Fibroblast of skin of right biceps (primary cell): ENCODE results near the gene FNDC3B.
"Not testable (repeated sequence)": the region's sequence is repeated elsewhere in the genome, so short reads cannot be mapped to it uniquely, and the experiment has no call there.

Source experiments
- DNase-seq: peaks from one replicate; pipeline ENCODE4 v3.0.0-alpha.2; 2013

FNDC3B gene

DNA sequence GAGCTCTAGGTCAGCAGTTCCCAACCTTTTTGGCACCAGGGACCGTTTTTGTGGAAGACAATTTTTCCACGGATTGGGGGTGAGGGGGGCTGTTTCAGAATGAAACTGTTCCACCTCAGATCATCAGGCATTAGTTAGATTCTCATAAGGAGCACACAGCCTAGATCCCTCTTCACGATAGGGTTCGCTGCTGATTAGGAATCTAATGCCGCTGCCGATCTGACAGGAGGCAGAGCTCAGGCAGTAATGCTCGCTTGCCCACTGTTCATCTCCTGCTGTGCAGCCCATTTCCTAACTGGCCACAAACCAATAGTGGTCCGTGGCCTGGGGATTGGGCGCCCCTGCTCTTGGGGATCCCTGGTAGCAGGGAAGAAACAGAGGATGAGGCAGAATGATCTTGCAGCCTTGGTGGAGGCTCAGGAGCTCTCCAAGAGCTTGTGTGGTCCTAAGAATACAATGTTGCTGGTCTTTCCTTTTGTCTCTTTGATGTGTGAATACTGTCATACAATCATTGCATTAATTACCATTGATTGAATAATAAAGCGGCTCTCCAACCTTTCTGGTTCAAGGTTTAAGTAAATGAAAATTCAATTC is 183.2 kb downstream of the FNDC3B start:
- DNase-seq, result no peak

DNA sequence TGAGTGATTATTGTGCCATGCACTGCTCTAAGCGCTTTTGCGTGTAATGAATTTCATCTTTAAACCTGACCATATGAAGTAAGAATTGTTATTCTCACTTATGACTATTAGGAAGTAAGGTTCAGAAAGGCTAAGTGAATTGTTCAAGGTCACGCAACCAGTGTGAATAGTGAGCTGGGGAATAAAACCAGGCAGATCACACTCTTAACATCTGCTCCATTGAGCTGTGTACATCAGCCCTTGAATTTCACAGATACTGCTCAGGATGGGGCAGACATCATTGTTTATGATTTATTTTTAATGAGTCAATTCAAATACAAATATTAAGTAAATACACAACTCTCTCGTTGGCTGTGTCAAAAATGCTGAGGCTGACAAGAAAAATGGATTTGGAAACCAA is 184.5 kb downstream of the FNDC3B start:
- DNase-seq, result no peak

DNA sequence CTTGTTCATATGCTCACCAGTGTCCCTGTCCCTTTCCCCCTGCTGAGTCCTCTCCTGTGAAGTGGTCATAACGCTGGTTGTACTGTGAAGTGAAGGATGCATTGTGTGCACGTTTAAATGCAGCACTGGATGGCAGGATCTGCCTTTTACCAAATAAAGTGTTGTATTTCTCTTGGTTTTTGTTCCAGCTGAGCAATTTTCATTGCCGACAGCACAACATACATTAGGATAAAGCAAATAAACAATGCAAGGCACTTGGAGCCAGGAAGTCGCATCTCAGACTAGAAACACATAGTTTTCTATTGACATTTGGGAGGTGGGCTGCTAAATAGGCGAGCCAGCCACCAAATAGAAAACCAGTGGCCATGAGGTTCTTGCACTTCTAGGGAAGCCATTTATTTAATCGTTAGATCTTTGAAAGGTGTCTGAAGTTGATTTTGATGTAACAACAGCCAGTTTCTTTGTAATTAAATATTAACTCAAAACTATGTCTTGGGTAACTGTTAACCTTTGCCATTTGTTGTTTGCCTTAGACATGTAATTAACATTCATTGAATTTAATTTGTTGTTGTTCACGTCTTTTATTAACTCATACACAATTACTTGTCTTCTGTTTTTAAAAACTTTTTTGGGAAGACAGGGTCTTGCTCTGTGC is 185.3 kb downstream of the FNDC3B start:
- no peak for DNase-seq

DNA sequence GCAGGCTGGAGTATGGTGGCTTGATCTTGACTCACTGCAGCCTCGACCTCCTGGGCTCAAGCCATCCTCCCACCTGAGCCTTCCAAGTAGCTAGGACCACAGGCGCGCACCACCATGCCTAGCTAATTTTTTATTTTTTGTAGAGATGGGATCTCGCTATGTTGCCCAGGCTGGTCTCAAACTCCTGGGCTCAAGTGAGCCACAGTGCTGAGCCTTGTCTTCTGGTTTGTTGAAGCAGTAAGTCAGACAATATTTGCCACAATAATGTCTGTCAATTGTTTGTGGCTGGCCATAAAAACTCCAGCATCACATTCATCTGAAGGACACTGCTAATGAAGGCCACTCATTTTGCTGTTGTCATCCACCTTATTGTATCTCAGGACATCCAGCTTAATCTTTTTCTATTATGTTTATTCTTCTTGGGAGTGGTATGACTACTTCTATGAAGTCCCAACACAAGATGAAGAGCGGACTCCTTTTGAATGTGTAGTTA is 185.9 kb downstream of the FNDC3B start:
- DNase-seq, result no peak

DNA sequence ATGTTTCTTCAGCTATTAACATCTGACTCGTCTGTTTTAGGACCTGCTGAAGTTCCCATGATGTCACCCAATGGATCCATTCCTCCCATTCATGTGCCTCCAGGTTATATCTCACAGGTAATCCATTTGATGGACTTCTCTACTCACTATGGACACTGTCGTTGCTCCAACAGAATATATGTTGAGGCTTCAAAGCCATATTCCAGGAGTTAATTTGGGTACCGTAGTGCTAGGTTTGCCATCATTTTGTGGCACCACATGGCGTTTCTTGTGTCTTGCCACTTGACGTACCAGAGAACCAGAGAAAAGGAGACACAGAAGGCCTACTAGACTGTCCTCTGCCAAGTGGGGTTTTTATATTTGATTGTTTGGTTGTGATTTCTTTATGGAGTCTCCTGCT is 187.5 kb downstream of the FNDC3B start:
- no peak for DNase-seq

DNA sequence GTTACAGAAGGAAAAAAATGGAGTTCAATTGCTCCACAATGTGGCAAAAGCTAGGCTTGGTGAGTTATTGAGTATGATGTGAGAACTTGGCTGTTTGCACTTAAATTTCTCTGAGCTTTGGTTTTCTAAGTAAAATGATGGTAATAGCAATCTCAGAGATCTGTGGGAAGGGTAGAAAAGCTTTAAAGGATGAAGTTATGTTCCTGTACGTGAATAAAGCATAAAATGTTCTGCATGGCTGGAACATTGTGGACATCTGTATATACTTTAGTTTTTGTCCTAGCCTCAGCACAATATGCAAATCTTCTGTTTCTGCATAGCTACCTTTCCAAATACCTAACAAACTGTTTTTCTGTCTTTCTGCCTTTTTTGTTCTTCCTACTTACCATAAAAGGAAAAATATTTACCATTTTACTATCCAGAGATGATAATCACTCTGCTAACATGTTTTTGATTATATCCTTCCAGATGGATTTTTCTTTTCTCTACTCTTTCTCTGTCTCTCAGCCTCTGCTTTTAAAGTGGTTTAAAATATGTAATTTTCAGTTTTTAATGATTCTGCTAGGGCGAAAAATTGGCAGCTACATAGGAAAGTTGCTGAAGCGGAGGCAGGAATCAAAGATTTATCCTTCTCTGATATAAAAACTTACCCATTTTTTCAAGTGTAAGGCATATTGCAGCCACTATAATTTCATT is 188.1 kb downstream of the FNDC3B start:
- no peak for DNase-seq

DNA sequence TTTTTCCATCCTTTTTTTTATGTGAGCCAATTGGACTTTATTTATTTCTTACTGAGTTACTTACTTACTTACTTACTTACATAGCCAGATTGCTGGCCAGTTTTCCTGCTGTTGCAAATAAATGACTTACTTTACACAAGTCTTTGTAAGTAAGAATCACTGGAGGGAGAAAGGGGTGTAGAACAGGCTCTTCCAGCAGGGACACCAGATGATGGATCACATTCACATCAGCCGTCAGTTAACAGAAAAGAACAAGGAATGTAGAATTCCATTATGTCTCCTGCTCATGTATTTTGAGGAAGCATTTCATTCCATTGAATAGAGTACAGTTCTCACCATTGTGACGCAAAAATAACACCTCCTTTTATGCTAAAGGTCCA is 188.6 kb downstream of the FNDC3B start:
- DNase-seq, result no peak

DNA sequence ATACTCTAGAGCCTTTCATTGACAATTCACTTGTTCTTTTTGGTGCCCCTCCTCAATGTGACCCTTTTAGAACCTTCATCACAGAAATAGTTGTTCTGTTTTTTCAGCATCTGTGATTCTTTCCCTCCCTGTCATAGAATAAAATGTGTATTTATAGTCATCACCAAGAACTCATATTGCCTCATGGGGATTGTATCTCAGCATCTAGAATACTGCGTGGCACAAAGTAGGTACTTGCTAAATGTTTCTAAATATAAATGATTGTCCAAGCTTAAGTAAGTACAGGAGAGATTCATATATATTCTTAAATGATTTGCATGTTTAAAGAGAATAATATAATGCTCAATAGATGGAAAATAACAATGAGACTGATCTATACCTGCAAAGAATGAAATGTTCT is 190.1 kb downstream of the FNDC3B start:
- no peak for DNase-seq

DNA sequence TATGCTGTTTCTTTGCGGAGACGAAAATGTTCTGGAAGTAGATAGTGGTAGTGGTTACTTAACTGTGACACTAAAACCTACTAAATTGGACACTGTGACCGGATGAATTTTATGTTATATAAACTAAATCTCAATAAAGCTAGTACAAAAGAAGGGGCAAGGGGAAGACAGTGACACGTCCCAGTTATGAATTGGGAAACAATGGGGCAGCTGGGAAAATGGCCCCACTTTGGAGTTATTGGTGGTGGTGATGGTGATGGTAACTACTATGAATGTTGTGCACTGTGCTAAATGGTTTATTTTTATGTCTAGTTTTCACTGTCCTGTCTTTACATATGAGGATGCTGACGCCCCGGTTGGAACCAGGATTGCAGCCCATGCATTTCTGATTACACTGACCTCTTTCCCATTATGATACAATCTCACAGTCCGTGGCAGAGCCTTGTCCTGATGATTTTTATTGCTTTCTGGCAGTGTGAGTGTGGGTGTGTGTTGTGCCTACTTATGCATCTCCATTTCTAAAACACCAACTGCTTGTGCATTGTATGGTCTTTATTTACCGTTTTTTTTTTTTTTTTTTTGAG is 192.0 kb downstream of the FNDC3B start:
- no peak for DNase-seq

DNA sequence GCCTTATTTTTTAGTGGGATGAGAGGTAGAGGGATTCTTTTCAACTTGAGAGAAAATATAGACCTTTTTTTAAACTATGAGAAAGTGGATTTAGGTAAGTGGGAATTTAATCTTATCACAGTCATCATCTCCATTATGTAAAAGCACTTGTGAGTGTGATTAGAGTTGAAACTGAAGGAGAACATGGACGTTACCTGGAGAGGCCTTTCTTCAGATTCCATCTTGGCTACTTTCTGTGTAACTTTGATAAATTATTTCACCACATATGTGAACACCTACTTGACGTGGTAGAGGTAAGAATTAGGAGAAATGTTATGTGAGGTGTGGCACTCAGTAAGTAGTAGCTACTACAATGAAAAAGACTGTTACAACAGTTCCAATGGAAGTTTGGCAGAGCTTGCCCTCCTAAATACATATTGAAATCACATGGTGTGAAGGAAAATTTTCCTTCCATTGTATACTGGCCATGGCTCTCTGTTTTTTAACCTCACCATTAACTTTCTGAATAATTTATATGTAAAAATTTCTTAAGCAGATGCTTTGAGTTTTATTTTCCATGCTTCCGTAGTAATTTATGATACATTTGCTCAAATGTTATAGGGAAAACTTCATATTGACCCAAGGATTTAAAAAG is 193.3 kb downstream of the FNDC3B start:
- DNase-seq, result no peak

DNA sequence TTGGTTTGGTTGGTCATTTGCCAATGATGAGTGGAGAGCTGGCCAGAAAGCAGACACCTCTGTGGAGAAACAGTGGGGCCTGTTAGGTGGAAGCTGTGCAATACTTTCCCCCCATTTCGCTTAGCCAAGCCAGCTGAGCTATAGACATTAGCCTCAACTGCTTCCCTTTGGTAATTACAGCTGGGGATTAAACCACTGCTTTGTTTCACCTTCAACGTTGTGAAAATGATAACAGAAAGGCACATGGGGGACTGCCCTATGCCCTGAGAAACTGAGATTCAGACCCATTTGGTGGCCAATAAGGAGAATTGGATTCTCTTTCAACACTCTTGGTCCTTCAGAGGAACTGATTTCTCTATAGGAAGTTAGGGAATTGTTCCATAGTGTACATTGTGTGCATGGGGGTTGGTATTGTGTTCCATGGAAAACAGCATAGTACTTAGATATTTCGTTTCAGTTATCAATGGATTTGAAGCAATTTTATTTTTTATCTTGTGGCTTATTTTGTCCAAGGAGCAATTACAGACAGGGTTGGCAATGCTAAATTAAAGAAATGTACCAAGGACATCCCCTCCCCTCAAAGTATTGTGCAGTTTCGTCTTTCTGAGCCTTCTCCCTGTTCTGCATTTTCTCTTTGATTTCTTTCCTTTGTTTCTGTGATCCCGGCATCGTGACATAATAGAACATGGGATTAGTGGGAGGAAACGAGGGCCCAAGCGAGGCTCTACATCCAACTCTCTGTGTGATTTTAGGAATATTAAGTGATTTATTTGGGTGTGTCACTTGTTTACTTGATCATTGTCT is 194.3 kb downstream of the FNDC3B start:
- DNase-seq, result no peak

DNA sequence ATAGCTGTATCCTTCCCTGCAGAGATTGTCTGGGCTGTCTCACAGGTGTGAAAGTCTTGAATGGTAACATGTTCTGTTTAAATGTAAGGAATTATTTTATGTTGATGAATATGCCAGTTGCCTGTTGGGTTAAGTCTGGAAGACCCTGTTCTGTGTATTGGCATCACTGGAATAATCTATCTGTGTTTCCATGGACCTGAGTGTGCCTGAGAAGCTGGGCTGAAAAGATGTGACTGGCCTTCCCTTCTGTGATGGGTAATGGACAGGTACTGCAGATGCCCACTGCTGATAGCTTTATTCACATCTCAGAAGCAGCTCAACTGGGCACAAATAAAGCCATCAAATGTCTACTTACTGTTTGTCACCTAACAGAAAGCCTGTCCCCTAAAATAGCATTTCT is 196.3 kb downstream of the FNDC3B start:
- DNase-seq, result no peak

DNA sequence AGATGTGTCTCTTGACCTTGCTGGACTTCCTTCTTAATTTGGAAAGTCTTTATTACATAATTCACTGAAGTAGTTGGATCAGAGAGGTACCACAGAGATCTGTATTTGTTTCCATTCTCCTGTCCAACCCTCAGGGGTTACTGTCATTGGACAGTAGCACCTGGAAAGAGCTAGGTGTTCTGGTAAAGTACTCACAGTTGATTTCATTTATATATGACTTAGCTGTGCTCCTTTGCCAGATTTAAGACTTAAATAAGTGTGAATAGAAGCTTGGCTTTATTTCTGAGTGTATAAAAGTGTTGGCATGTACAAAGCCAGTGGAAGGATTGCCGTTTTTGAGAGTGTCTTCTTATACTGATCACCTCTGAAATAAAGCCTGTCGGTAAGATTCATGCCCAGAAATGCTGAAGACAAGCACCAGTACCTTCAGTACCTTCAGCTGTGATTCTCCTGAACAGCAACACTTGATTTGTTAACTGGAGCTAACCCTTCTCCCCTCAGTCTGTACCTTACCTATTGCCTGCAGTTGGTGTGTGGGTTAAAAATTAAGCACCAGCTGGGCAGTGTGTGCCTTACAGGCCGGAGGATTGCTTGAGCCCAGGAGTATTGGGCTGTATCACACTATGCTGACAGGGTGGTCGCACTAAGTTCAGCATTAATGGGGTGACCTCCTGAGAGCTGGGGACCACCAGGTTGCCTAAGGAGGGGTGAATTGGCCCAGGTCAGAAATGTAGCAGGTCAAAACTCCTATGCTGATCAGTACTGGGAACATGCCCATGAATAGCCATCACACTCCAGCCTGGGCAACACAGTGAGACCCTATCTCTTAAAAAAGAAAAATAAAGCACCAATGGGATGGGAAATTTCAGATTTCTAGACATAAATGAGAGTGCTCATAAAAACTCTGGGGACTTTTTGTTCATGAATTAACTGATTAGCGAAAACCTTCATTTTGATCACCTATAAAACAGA is 197.7 kb downstream of the FNDC3B start:
- no peak for DNase-seq

DNA sequence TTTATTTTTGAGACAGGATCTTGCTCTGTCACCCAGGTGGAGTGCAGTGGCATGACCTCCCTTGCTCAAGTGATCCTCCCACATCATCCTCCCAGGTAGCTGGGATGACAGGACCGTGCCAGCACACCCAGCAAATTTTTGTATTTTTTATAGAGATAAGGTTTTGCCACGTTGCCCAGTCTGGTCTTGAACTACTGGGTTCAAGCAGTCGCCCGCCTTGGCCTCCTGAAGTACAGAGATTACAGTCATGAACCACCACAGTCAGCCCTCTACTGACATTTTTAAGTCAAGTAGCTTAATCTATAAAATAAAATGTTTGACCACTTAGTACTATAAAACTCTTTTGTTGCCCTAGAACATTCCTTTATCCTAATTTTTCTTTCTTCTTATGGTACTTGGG is 198.8 kb downstream of the FNDC3B start:
- DNase-seq, result no peak

DNA sequence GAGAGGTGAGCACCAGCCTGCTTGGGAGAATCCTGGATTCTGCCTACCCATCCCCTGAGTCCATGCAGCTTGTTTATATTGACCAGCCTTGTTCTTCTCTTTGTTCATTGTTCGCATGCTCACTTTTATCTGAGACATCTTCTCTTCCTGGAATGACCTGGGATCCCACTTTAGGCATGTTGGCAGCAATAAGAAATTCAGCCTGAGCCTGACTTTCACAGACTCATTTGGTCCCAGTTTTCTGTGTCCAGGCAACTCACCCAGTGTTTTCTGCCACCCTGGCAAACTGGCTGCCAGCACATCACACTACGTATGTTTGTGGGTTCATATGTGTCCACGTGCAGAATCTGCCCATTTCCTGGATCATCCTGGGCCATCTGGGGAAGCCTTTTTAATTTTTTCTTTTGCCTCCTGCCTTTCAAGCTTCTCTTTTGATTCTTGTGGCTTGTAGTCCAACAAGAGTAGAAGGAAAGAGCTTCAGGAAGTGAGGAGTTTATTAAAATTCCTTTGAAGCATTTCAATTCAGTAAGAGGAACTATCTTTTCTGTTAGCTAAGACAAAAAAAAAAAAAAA is 199.9 kb downstream of the FNDC3B start:
- DNase-seq, result no peak

DNA sequence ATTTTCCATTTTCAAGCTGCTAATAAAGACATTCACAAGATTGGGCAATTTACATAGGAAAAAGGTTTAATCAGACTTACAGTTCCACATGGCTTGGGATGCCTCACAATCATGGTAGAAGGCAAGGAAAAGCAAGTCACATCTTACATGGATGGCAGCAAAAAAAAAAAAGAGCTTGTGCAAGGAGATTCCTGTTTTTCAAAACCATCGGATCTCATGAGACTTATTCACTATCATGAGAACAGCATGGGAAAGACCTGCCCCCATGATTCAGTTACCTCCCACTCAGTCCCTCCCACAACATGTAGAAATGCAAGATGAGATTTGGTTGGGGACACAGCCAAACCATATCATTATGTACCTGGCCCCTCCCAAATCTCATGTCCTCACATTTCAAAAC is 202.0 kb downstream of the FNDC3B start:
- DNase-seq, result no peak

DNA sequence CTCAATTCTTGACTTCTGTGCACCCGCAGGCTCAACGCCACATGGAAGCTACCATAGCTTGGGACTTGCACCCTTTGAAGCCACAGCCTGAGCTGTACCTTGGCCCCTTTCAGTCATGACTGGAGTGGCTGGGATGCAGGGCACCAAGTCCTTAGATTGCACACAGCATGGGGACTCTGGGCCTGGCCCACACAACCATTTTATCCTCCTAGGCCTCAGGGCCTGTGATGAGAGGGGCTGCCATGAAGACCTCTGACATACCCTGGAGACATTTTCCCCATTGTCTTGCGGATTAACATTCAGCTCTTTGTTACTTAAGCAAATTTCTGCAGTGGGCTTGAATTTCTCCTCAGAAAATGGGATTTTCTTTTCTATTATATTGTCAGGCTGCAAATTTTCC is 203.1 kb downstream of the FNDC3B start:
- not testable (repeated sequence) for DNase-seq

DNA sequence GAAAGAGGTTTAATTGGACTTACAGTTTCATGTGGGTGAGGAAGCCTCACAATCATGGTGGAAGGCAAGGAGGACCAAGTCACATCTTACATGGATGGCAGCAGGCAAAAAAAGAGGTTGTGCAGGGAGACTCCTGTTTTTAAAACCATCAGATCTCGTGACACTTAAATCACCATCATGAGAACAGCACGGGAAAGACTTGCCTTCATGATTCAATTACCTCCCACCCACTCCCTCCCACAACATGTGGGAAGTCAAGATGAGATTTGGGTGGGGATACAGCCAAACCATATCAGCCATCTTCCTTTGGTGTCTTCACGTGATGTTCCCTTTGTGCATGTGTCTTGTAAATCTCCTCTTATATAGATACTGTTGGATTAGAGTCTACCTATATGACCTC is 204.0 kb downstream of the FNDC3B start:
- DNase-seq, result not testable (repeated sequence)

DNA sequence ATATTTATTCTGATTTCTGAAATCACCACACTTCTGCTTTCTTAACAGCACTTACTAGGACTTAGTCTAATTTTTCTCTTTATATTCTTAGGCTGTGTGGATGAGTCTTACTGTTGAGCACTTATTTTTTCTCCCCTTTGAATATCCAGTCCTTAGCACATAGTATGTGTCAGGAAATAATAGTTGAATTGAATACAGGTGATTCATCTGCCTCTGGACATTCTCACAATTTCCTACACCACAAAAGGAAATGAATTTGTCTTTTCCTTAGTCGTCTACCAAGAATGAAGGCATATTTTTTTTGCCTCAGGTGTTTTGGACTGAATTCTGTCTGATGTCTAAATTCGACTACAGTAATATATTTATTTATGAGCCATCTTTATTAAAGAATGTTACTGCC is 204.6 kb downstream of the FNDC3B start:
- peak; percentile 68 for DNase-seq

DNA sequence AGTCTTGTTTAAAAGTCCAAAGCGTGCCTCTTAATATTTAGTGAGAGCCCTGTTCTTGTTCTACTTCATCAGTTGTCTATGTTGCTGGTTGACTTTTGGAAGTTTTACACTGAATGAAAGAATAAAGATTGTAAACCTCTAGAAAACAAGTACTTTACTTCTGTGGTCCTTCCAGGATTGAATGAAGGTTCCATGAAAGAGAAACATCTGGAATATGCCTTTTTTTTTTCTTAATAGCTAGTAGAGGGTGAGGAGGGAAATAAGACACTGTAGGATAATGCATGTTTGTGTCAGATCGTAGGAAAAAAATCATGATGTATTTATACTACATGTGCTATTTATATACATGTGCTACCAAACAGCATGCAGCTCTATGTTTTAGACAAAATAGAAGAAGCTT is 205.9 kb downstream of the FNDC3B start:
- DNase-seq, result no peak
